HG02623 (cell line): ENCODE results near the gene FRMD1.

Source experiments
- ATAC-seq: cut with Tn5 transposase; IDR thresholded peaks from one replicate; pipeline ENCODE4 v1.9.1; 2021; ENCODE audit warnings: moderate library complexity; ENCODE audit not compliant: unreplicated experiment

FRMD1 gene

GRCh38 chr6:168078943-168079405 lies at the start of gene FRMD1:
Gene FRMD1, minus strand, starts transcription at chr6:168079212. Its CDS starts 118 bp downstream, at chr6:168079094.
- ATAC-seq: no peak

- ATAC-seq: no peak
These were observed 49.1 kb upstream of the FRMD1 start for GRCh38 chr6:168128006-168128630.

- no peak for ATAC-seq
These were observed 48.4 kb upstream of the FRMD1 start for GRCh38 chr6:168127384-168127868.

GRCh38 chr6:168126566-168127383 lies 47.8 kb upstream of the FRMD1 start:
- ATAC-seq: no peak

- ATAC-seq: no peak
These were observed 46.5 kb upstream of the FRMD1 start for GRCh38 chr6:168125429-168126001.

GRCh38 chr6:168124921-168125320 lies 45.9 kb upstream of the FRMD1 start:
- ATAC-seq: no peak

GRCh38 chr6:168124158-168124557 lies 45.1 kb upstream of the FRMD1 start:
- no peak for ATAC-seq

GRCh38 chr6:168123165-168123911 lies 44.3 kb upstream of the FRMD1 start:
- ATAC-seq: no peak

- ATAC-seq: no peak
These were observed 43.5 kb upstream of the FRMD1 start for GRCh38 chr6:168122521-168122920.

GRCh38 chr6:168122011-168122410 lies 43.0 kb upstream of the FRMD1 start:
- ATAC-seq: no peak

GRCh38 chr6:168121303-168121665 lies 42.3 kb upstream of the FRMD1 start:
- ATAC-seq: no peak

GRCh38 chr6:168120390-168121302 lies 41.6 kb upstream of the FRMD1 start:
- ATAC-seq: no peak

- no peak for ATAC-seq
These were observed 40.5 kb upstream of the FRMD1 start for GRCh38 chr6:168119539-168119938.

- ATAC-seq: no peak
These were observed 39.9 kb upstream of the FRMD1 start for GRCh38 chr6:168118935-168119334.

- no peak for ATAC-seq
These were observed 38.9 kb upstream of the FRMD1 start for GRCh38 chr6:168117942-168118341.

- ATAC-seq: no peak
These were observed 38.2 kb upstream of the FRMD1 start for GRCh38 chr6:168116975-168117899.

- ATAC-seq: no peak
These were observed 37.5 kb upstream of the FRMD1 start for GRCh38 chr6:168116438-168116974.

- no peak for ATAC-seq
These were observed 36.9 kb upstream of the FRMD1 start for GRCh38 chr6:168115748-168116437.
